H1 (cell line): ENCODE results near the gene CYP2J2. TPM values are rescaled to one million over a fixed set of nuclear protein-coding genes. Genes with fewer than 3 reads are reported as not detected.

Experiments used
- CTCF ChIA-PET: fragments of 300-600 bp; sonication (Branson Sonifier 250); formaldehyde crosslinking; loops from one replicate; lab custom pipeline; 2021; ENCODE audit not compliant: partially characterized antibody; lab: Charles Lee
- POLR2A ChIA-PET: fragments of 300-600 bp; sonication (Branson Sonifier 250); formaldehyde crosslinking; loops from one replicate; lab custom pipeline; 2021; ENCODE audit warnings: inconsistent platforms; ENCODE audit not compliant: partially characterized antibody; lab: Charles Lee
- DNase-seq, 2 experiments: peaks; one replicate each; pipeline versions ENCODE4 v3.0.0 to v3.0.0-alpha.2; 2010 to 2022; ENCODE audit warnings: low spot score in 2 of 2, low read depth in 1 of 2, mixed read lengths in 1 of 2
- FAIRE-seq: peaks from 2 replicates; lab custom pipeline; 2011; peaks lifted over from hg19 to GRCh38; lab: Jason Lieb, UNC
- H2AFZ ChIP-seq: 2 replicates; pipeline ENCODE4 v1.8.1; 2012; ENCODE audit warnings: low read length, inconsistent platforms
- H2AK5ac ChIP-seq: 2 replicates; pipeline ENCODE4 v1.6.1; 2013; ENCODE audit warnings: low read depth, low read length
- H2BK120ac ChIP-seq: replicated peaks from 2 replicates; pipeline ENCODE3; 2013; ENCODE audit warnings: low read depth, low read length, inconsistent platforms
- H2BK12ac ChIP-seq: 2 replicates; pipeline ENCODE4 v1.6.1; 2013; ENCODE audit warnings: low read depth, low read length
- H2BK15ac ChIP-seq: 2 replicates; pipeline ENCODE4 v1.6.1; 2013; ENCODE audit warnings: low read length
- H2BK20ac ChIP-seq: 2 replicates; pipeline ENCODE4 v1.6.1; 2013; ENCODE audit warnings: low read length
- H2BK5ac ChIP-seq: 2 replicates; pipeline ENCODE4 v1.6.1; 2013; ENCODE audit warnings: low read depth, low read length
- H3K14ac ChIP-seq: 2 replicates; pipeline ENCODE4 v1.6.1; 2013; ENCODE audit warnings: inconsistent platforms; ENCODE audit not compliant: insufficient read length
- H3K18ac ChIP-seq: 2 replicates; pipeline ENCODE4 v1.6.1; 2013; ENCODE audit warnings: low read length; ENCODE audit errors: extremely low read depth
- H3K23ac ChIP-seq: 2 replicates; pipeline ENCODE4 v1.6.1; 2013; ENCODE audit warnings: inconsistent platforms; ENCODE audit not compliant: insufficient read length
- H3K23me2 ChIP-seq: 2 replicates; pipeline ENCODE4 v1.6.1; 2013; ENCODE audit warnings: low read depth, low read length
- H3K27ac ChIP-seq: 2 replicates; pipeline ENCODE4 v1.6.1; 2011; ENCODE audit warnings: low read depth, low read length, inconsistent platforms
- H3K27me3 ChIP-seq, 4 experiments: replicated peaks in 1 of 4; 1 replicate in 1 of 4; 2 replicates in 3 of 4; pipeline versions ENCODE4 v1.6.1 to v1.8.1; 2011 to 2013; ENCODE audit warnings: low read length in 3 of 4, mild to moderate bottlenecking in 3 of 4, inconsistent platforms in 2 of 4, mixed read lengths in 2 of 4, moderate library complexity in 1 of 4; ENCODE audit not compliant: control insufficient read depth in 3 of 4, insufficient read depth in 3 of 4; ENCODE audit errors: extremely low read depth in 1 of 4
- H3K36me3 ChIP-seq, 4 experiments: 2 replicates each; pipeline versions ENCODE4 v1.6.1 to v1.8.1; 2011 to 2013; ENCODE audit warnings: mild to moderate bottlenecking in 4 of 4, low read length in 3 of 4, moderate library complexity in 2 of 4, control low read depth in 1 of 4, inconsistent platforms in 1 of 4; ENCODE audit not compliant: insufficient read depth in 4 of 4, control insufficient read depth in 2 of 4
- H3K4ac ChIP-seq: replicated peaks from 2 replicates; pipeline ENCODE3; 2013; ENCODE audit warnings: low read length, low read depth, mixed read lengths, inconsistent platforms; ENCODE audit not compliant: insufficient read length
- H3K4me1 ChIP-seq, 4 experiments: replicated peaks in 1 of 4; 1 replicate in 1 of 4; 2 replicates in 3 of 4; pipeline versions ENCODE4 v1.6.1 to v1.8.1; 2011 to 2013; ENCODE audit warnings: low read length in 3 of 4, inconsistent platforms in 2 of 4, mixed read lengths in 1 of 4; ENCODE audit not compliant: insufficient read depth in 4 of 4, control insufficient read depth in 3 of 4
- H3K4me2 ChIP-seq, 2 experiments: 2 replicates each; pipeline versions ENCODE4 v1.6.1 to v1.8.1; 2011 to 2013; ENCODE audit warnings: low read depth in 2 of 2, low read length in 2 of 2, control low read depth in 1 of 2, inconsistent platforms in 1 of 2, mild to moderate bottlenecking in 1 of 2; ENCODE audit not compliant: insufficient read depth in 1 of 2
- H3K4me3 ChIP-seq, 4 experiments: fragments of 200-600, 300-600 bp in 1 of 4; sonication (generic), shearing (Covaris generic), sonication (Bioruptor Twin) in 1 of 4; 2 replicates each; pipeline versions ENCODE4 v1.5.1 to v1.8.1; 2011 to 2016; ENCODE audit warnings: low read length in 4 of 4, low read depth in 3 of 4, control low read depth in 2 of 4, inconsistent platforms in 2 of 4, mild to moderate bottlenecking in 2 of 4, mixed read lengths in 1 of 4, moderate library complexity in 1 of 4; ENCODE audit not compliant: insufficient read depth in 2 of 4; ENCODE audit errors: extremely low read depth in 1 of 4
- H3K56ac ChIP-seq: replicated peaks from 2 replicates; pipeline ENCODE3; 2013; ENCODE audit warnings: low read depth, mild to moderate bottlenecking, mixed read lengths, low read length, inconsistent platforms; ENCODE audit not compliant: insufficient read length
- H3K79me1 ChIP-seq: 2 replicates; pipeline ENCODE4 v1.6.1; 2013; ENCODE audit warnings: low read depth, low read length, control low read depth
- H3K79me2 ChIP-seq, 2 experiments: 2 replicates each; pipeline versions ENCODE4 v1.6.1 to v1.8.1; 2012 to 2013; ENCODE audit warnings: low read length in 2 of 2, mild to moderate bottlenecking in 2 of 2, inconsistent platforms in 1 of 2; ENCODE audit not compliant: insufficient read depth in 2 of 2, control insufficient read depth in 1 of 2
- H3K9ac ChIP-seq, 4 experiments: replicated peaks in 1 of 4; 1 replicate in 1 of 4; 2 replicates in 3 of 4; pipeline versions ENCODE4 v1.6.1 to v1.8.1; 2011 to 2013; ENCODE audit warnings: low read depth in 3 of 4, low read length in 3 of 4, control low read depth in 2 of 4, mild to moderate bottlenecking in 2 of 4, moderate library complexity in 2 of 4, inconsistent platforms in 1 of 4; ENCODE audit errors: extremely low read depth in 1 of 4
- H3K9me3 ChIP-seq, 2 experiments: 2 replicates each; pipeline versions ENCODE4 v1.6.1 to v1.8.1; 2012 to 2013; ENCODE audit warnings: mild to moderate bottlenecking in 2 of 2, moderate library complexity in 2 of 2, control low read depth in 1 of 2, inconsistent platforms in 1 of 2, low read depth in 1 of 2, low read length in 1 of 2, mixed read lengths in 1 of 2; ENCODE audit not compliant: insufficient read depth in 2 of 2
- H4K20me1 ChIP-seq, 2 experiments: replicated peaks in 1 of 2; 2 replicates each; pipeline versions ENCODE3 to v1.8.1; 2011 to 2013; ENCODE audit warnings: inconsistent platforms in 2 of 2, low read length in 2 of 2, mild to moderate bottlenecking in 1 of 2; ENCODE audit not compliant: insufficient read depth in 2 of 2, control insufficient read depth in 1 of 2
- H4K5ac ChIP-seq: 2 replicates; pipeline ENCODE4 v1.6.1; 2013; ENCODE audit warnings: low read length, low read depth, mixed read lengths, inconsistent platforms; ENCODE audit not compliant: insufficient read length
- H4K8ac ChIP-seq: 2 replicates; pipeline ENCODE4 v1.8.0; 2013; ENCODE audit warnings: mild to moderate bottlenecking, moderate library complexity, low read length, inconsistent platforms; ENCODE audit not compliant: insufficient read depth; ENCODE audit errors: extremely low read depth
- H4K91ac ChIP-seq: replicated peaks from 2 replicates; pipeline ENCODE3; 2013; ENCODE audit warnings: low read length, mixed read lengths, inconsistent platforms; ENCODE audit not compliant: insufficient read length
- BRCA1 ChIP-seq: IDR thresholded peaks from 2 replicates; pipeline ENCODE4 v1.6.1; 2012; ENCODE audit warnings: low read depth, low read length, improper control_type of control experiment
- CEBPB ChIP-seq: IDR thresholded peaks from 2 replicates; pipeline ENCODE4 v1.6.1; 2012; ENCODE audit warnings: low read depth, low read length
- CREB1 ChIP-seq: IDR thresholded peaks from 2 replicates; pipeline ENCODE4 v1.6.1; 2012; ENCODE audit warnings: inconsistent platforms
- CTBP2 ChIP-seq: IDR thresholded peaks from 2 replicates; pipeline ENCODE4 v1.7.0; 2011; ENCODE audit warnings: borderline replicate concordance, mild to moderate bottlenecking, moderate library complexity, mixed read lengths, low read length; ENCODE audit not compliant: insufficient read depth, insufficient read length
- POLR2A ChIP-seq, 2 experiments: IDR thresholded peaks; 1 replicate in 1 of 2; 2 replicates in 1 of 2; pipeline ENCODE4 v1.6.1; 2011; ENCODE audit warnings: low read depth in 2 of 2, low read length in 2 of 2, mild to moderate bottlenecking in 2 of 2; ENCODE audit errors: control extremely low read depth in 1 of 2
- RAD21 ChIP-seq, 2 experiments: IDR thresholded peaks in 1 of 2; conservative IDR thresholded peaks in 1 of 2; 2 replicates each; pipeline ENCODE4 v1.6.1; 2011; ENCODE audit warnings: low read depth in 2 of 2, low read length in 2 of 2, improper control_type of control experiment in 1 of 2, inconsistent platforms in 1 of 2, mild to moderate bottlenecking in 1 of 2, moderate library complexity in 1 of 2
- SIN3A ChIP-seq, 2 experiments: IDR thresholded peaks in 1 of 2; conservative IDR thresholded peaks in 1 of 2; 2 replicates each; pipeline ENCODE4 v1.6.1; 2011 to 2012; ENCODE audit warnings: low read length in 2 of 2, improper control_type of control experiment in 1 of 2, low read depth in 1 of 2, mild to moderate bottlenecking in 1 of 2
- SIRT6 ChIP-seq: IDR thresholded peaks from one replicate; pipeline ENCODE4 v1.7.1; 2012; ENCODE audit warnings: low read length, inconsistent platforms
- SIX5 ChIP-seq: IDR thresholded peaks from 2 replicates; pipeline ENCODE4 v1.6.1; 2011; ENCODE audit warnings: mild to moderate bottlenecking, low read depth, low read length
- WGBS, 2 experiments: shearing (Covaris generic) in 1 of 2; methylation state at CpG; one replicate each; pipeline versions ENCODE4 v1.1.6 to v1.1.7; 2013 to 2015; ENCODE audit warnings: low lambda C conversion rate in 2 of 2, mixed read lengths in 2 of 2, inconsistent platforms in 1 of 2, low coverage in 1 of 2, missing lambda C conversion rate in 1 of 2; ENCODE audit not compliant: insufficient replicate concordance in 2 of 2, insufficient coverage in 1 of 2, insufficient read length in 1 of 2; ENCODE audit errors: extremely low coverage in 1 of 2, missing lambda C conversion rate in 1 of 2; 5-methylcytosine and 5-hydroxymethylcytosine counted together
- polyA plus RNA-seq, 7 experiments: library from polyadenylated mRNA; depleted of rRNA in 3 of 7; stranded (reverse) in 5 of 7; unstranded in 2 of 7; fragments of >200 nt in 5 of 7; fragments of 200-250 nt in 2 of 7; gene quantifications; 1 replicate in 5 of 7; 2 replicates in 1 of 7; 4 replicates in 1 of 7; pipeline versions ENCODE4 v1.2.1 to v1.2.3, GENCODE V29; 2011 to 2013; ENCODE audit warnings: missing spikeins in 2 of 7, mixed read lengths in 2 of 7
- total RNA-seq: library from RNA; stranded (reverse); fragmentation: NEBNext Ultra II Directional; extraction: Animal tissue kit (Norgen Biotek cat#: 25700); gene quantifications from 2 replicates; pipeline ENCODE4 v1.2.1, GENCODE V29; 2021
- TF ChIP-seq, protein P1 (sequence below): IDR thresholded peaks from 2 replicates; pipeline ENCODE4 v1.6.1; 2011; ENCODE audit warnings: low read depth, mild to moderate bottlenecking, low read length; ENCODE audit not compliant: insufficient read depth

CYP2J2 gene
- total and polyA plus RNA-seq, 2 of the 8 experiments (the other 6 are each of a cell fraction or from before 2014, with no cell fraction given), result 0.59 to 2.1 TPM

- DNase-seq (no peak), FAIRE-seq (no peak)
- Histone ChIP-seq H4K20me1 (no peaks in the 10 kb centered on the region), H2BK15ac (no peak overlapping the region), H3K9ac (no peak overlapping the region), H3K79me2 (no peaks in the 10 kb centered on the region), H3K18ac (no peak overlapping the region), H3K14ac (no peak overlapping the region), H2AK5ac (no peak overlapping the region), H3K4me1 (no peaks in the 10 kb centered on the region), H3K23ac (no peak overlapping the region), H3K4ac (no peak overlapping the region), H2BK12ac (no peak overlapping the region), H4K91ac (no peak overlapping the region), H3K36me3 (no peaks in the 10 kb centered on the region), H3K27me3 (no peaks in the 10 kb centered on the region), H3K4me2 (no peak overlapping the region), H4K5ac (no peak overlapping the region), H2AFZ (no peak overlapping the region), H2BK120ac (no peak overlapping the region), H3K27ac (no peak overlapping the region), H2BK20ac (no peak overlapping the region), H3K23me2 (no peaks in the 10 kb centered on the region; the same call in 1 of the 2 replicates), H3K56ac (no peak overlapping the region), H3K79me1 (no peaks in the 10 kb centered on the region), H4K8ac (no peak overlapping the region), H3K4me3 (no peak overlapping the region), H3K9me3 (no peaks in the 10 kb centered on the region), H2BK5ac (no peak overlapping the region)
- no peak for TF ChIP-seq CREB1
- TF ChIP-seq SIN3A (conservative IDR thresholded peaks at IDR 0.05 in 1 of 2, IDR thresholded peaks at IDR 0.05 in 1 of 2; ENCODE audit: low read depth in 1 of 2, low read length in 2 of 2), result no peak
- no peak for TF ChIP-seq POLR2A (IDR thresholded peaks at IDR 0.05; ENCODE audit: control extremely low read depth in 1 of 2, low read depth in 2 of 2, low read length in 2 of 2)
- no peak for TF ChIP-seq BRCA1
- TF ChIP-seq CTBP2, result no peak
- no peak for TF ChIP-seq SIX5
- TF ChIP-seq, protein P1, sequence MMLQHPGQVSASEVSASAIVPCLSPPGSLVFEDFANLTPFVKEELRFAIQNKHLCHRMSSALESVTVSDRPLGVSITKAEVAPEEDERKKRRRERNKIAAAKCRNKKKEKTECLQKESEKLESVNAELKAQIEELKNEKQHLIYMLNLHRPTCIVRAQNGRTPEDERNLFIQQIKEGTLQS, result no peak
- TF ChIP-seq RAD21 (IDR thresholded peaks at IDR 0.05 in 1 of 2, conservative IDR thresholded peaks at IDR 0.05 in 1 of 2; ENCODE audit: low read depth in 2 of 2, low read length in 2 of 2), result no peak
- no peak for TF ChIP-seq SIRT6
- no peak for TF ChIP-seq CEBPB
- POLR2A ChIA-PET, result no interaction called here
- CTCF ChIA-PET, result interaction anchor here (1.0 to 15.9 kb wide), 5 partner anchors 9 to 66 kb away, joined by 3 to 323 read pairs (median 6); no protein-coding TSS in a partner anchor
- 96% methylated on average over 1 of the region's 1 CpG; no CpG with 5 or more reads in 1 of the 2 experiments for WGBS, 2 experiments
Observed at GRCh38 chr1:59948990-59949389, 22.4 kb upstream of the CYP2J2 start.
